Parathyroid adenoma (tissue), 2 donors: ENCODE results near the gene ZNF638.

Experiments
- H2AFZ ChIP-seq: fragments of 300-600 bp; sonication (generic); one replicate; pipeline ENCODE4 v1.7.0; 2017; ENCODE audit warnings: antibody characterized with exemption, mild to moderate bottlenecking
- H3K27ac ChIP-seq: fragments of 300-600 bp; sonication (generic); one replicate; pipeline ENCODE4 v1.7.0; 2017
- H3K27me3 ChIP-seq: fragments of 300-600 bp; sonication (generic); one replicate; pipeline ENCODE4 v1.7.0; 2017; ENCODE audit warnings: low read length; ENCODE audit not compliant: control insufficient read depth, insufficient read depth
- H3K36me3 ChIP-seq: fragments of 300-600 bp; sonication (generic); one replicate; pipeline ENCODE4 v1.7.0; 2017; ENCODE audit warnings: low read length; ENCODE audit not compliant: control insufficient read depth, insufficient read depth
- H3K4me1 ChIP-seq: fragments of 300-600 bp; sonication (generic); one replicate; pipeline ENCODE4 v1.7.0; 2017; ENCODE audit warnings: control low read depth
- H3K4me2 ChIP-seq: fragments of 300-600 bp; sonication (generic); one replicate; pipeline ENCODE4 v1.7.0; 2017; ENCODE audit warnings: low read length
- H3K4me3 ChIP-seq: fragments of 300-600 bp; sonication (generic); one replicate; pipeline ENCODE4 v1.7.0; 2017; ENCODE audit warnings: low read depth, low read length
- H3K79me2 ChIP-seq: fragments of 300-600 bp; sonication (generic); one replicate; pipeline ENCODE4 v1.7.0; 2017; ENCODE audit warnings: control low read depth
- H3K9ac ChIP-seq: fragments of 300-600 bp; sonication (generic); one replicate; pipeline ENCODE4 v1.7.0; 2017; ENCODE audit warnings: mild to moderate bottlenecking
- H3K9me3 ChIP-seq: fragments of 300-600 bp; sonication (generic); one replicate; pipeline ENCODE4 v1.7.0; 2017; ENCODE audit warnings: low read length; ENCODE audit not compliant: control insufficient read depth
- TF ChIP-seq, protein P1 (sequence below): fragments of 300-600 bp; sonication (generic); IDR thresholded peaks from one replicate; pipeline ENCODE4 v1.7.0; 2017; ENCODE audit warnings: antibody characterized with exemption, mild to moderate bottlenecking
- donor health status: primary hyperparathyroidism.

The ZNF638 gene

DNA sequence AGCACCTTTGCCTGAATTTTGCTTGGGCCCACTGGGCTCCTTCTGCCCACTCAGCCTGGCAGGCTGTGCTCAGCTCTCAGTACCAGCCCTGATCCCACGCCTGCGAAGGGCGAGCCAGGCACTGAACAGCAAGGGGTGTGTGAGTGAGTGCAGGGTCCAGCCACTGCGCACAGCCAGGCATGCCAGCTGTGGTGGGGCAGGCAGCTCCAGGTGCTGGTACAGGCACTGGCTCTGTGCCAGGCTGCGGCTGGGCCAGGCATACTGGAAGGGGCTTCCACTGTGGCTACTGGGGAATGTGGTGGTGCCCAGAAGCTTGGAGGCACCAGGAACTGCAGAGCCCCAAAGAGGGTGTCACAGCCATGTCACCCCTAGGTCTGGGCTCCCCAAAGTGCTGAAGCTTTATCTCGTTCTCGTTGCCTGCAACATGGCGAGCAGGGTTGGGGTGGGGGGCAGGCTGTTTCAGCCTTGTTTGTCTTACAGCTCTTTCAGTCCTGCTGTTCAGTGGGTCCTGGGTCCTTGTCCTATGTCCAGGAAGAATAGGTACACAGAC is 130.5 kb downstream of the ZNF638 start:
- H3K4me3 ChIP-seq, result no peak overlapping the region
- H2AFZ ChIP-seq, result no peak overlapping the region
- TF ChIP-seq, protein P1, sequence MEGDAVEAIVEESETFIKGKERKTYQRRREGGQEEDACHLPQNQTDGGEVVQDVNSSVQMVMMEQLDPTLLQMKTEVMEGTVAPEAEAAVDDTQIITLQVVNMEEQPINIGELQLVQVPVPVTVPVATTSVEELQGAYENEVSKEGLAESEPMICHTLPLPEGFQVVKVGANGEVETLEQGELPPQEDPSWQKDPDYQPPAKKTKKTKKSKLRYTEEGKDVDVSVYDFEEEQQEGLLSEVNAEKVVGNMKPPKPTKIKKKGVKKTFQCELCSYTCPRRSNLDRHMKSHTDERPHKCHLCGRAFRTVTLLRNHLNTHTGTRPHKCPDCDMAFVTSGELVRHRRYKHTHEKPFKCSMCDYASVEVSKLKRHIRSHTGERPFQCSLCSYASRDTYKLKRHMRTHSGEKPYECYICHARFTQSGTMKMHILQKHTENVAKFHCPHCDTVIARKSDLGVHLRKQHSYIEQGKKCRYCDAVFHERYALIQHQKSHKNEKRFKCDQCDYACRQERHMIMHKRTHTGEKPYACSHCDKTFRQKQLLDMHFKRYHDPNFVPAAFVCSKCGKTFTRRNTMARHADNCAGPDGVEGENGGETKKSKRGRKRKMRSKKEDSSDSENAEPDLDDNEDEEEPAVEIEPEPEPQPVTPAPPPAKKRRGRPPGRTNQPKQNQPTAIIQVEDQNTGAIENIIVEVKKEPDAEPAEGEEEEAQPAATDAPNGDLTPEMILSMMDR, result no peak
- no peaks in the 10 kb centered on the region for H3K79me2 ChIP-seq
- no peak overlapping the region for H3K4me2 ChIP-seq
- H3K27me3 ChIP-seq, result no peaks in the 10 kb centered on the region
- H3K4me1 ChIP-seq, result no peaks in the 10 kb centered on the region
- no peak overlapping the region for H3K27ac ChIP-seq
- H3K9me3 ChIP-seq, result no peaks in the 10 kb centered on the region
- H3K36me3 ChIP-seq, result no peaks in the 10 kb centered on the region
- H3K9ac ChIP-seq, result no peak overlapping the region

DNA sequence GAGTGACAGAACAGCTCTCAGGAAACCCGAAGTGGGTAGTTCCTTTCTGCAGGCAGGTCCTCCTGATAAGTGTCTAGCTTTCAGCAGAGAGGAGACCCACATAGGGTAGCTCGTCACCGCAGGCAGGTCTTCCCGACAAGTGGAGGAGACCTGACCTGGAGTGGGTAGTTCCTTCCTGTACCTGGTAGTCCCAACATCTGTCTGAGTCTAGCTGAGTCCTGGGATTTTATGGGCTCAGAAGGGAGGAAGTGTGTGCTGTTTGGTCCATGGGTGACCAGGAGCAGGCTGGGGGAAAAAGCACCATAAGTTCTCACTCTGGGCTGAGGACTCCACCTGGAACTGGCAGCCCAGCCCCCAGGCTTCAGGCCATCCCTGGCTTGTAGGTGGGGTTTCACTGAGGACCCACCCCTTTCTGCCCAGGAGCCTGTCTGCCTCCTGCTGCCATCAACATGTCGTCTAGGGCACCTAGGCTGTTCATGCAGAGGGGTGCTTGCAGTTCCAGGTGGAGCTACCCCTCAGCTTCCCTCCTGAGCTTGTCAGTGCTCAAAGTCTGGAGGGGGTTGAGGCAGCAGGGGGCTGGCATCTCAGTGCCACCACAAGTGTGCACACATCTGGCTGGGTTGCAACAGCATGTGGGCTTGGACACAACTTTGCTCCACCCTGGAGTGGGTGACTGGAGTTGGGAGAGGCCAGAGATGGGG is 131.2 kb downstream of the ZNF638 start:
- no peak overlapping the region for H3K9ac ChIP-seq
- no peaks in the 10 kb centered on the region for H3K9me3 ChIP-seq
- H3K4me1 ChIP-seq, result no peaks in the 10 kb centered on the region

DNA sequence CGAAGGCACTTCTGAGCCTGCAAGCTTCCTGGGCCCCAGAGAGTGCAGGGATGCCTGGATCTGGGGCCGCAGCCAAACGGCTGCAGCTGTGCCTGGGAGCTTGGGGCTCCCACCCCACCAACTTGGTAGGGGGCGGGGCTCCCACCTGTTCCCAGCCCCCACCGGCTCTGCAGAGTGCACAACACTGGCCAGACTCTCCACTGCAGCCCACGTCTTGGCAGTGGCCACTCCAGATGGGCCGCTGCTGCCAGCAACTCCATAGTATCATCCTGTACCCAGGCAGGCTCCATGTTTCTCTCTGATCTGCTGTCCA is 131.7 kb downstream of the ZNF638 start:
- Histone ChIP-seq H3K27me3 (no peaks in the 10 kb centered on the region), H3K4me1 (no peaks in the 10 kb centered on the region), H3K9ac (no peak overlapping the region), H3K79me2 (no peaks in the 10 kb centered on the region), H3K9me3 (no peaks in the 10 kb centered on the region), H2AFZ (no peak overlapping the region), H3K36me3 (no peaks in the 10 kb centered on the region), H3K27ac (no peak overlapping the region), H3K4me2 (no peak overlapping the region), H3K4me3 (no peak overlapping the region)
- TF ChIP-seq, protein P1, result no peak

More for the DNA sequence above, 131.2 kb downstream of the ZNF638 start:
- Histone ChIP-seq H2AFZ (no peak overlapping the region), H3K4me3 (no peak overlapping the region), H3K4me2 (no peak overlapping the region), H3K27me3 (no peaks in the 10 kb centered on the region), H3K36me3 (no peaks in the 10 kb centered on the region), H3K27ac (no peak overlapping the region), H3K79me2 (no peaks in the 10 kb centered on the region)
- TF ChIP-seq, protein P1, result no peak

DNA sequence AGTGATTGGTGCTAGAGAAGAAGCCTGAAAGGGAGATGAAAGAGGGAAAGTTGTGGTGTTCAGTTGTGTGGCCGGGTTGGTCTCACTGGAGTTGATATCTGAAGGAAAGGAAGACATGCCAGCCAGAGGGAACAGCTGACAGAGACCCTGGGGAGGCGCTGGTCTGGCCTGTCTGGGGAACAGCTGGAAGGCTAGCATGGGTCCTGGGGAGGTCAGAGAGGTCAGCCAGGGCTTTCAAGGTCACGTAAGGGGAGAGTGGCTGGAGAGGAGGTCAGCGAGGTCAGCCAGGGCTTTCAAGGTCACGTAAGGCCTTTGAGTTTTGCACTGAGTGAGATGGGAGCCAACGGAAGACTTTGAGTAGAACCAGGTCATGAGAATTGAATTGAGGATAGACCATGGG is 132.8 kb downstream of the ZNF638 start:
- Histone ChIP-seq H3K9ac (no peak overlapping the region), H2AFZ (no peak overlapping the region), H3K4me3 (no peak overlapping the region), H3K27ac (no peak overlapping the region), H3K4me2 (no peak overlapping the region), H3K4me1 (no peaks in the 10 kb centered on the region), H3K27me3 (no peaks in the 10 kb centered on the region), H3K36me3 (no peaks in the 10 kb centered on the region), H3K79me2 (no peaks in the 10 kb centered on the region), H3K9me3 (no peaks in the 10 kb centered on the region)
- TF ChIP-seq, protein P1, result no peak

DNA sequence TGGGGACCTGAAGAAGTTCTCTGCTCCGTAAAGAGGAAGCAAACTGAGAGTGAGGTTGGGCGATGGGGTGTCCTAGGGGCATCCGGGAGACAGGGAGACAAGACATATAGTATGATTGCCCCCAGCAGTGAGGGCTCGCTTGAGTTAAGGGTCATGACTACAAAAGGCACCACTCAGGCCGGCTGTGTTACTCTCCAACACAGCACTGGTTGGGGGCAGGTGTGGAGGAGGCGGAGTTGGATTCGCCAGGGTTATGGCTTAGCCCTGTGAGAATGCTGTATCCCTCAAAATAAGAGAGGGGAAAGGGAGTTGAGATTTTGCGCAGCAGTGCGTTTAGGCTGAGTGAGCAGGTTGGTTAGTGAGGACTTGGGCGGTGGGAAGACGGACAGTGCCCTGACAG is 133.8 kb downstream of the ZNF638 start:
- H3K36me3 ChIP-seq, result no peaks in the 10 kb centered on the region
- no peak overlapping the region for H2AFZ ChIP-seq
- H3K79me2 ChIP-seq, result no peaks in the 10 kb centered on the region
- H3K27ac ChIP-seq, result no peak overlapping the region
- H3K4me3 ChIP-seq, result no peak overlapping the region
- no peak overlapping the region for H3K4me2 ChIP-seq
- TF ChIP-seq, protein P1, result no peak
- H3K9ac ChIP-seq, result no peak overlapping the region
- no peaks in the 10 kb centered on the region for H3K9me3 ChIP-seq
- H3K27me3 ChIP-seq, result no peaks in the 10 kb centered on the region
- H3K4me1 ChIP-seq, result no peaks in the 10 kb centered on the region
